ENCODE measurements around the gene YJEFN3. TPM values are rescaled to one million over a fixed set of nuclear protein-coding genes. Genes with fewer than 3 reads are reported as not detected.

YJEFN3 gene
- total RNA-seq, 1 experiment from 2014 or later, result 11.1 TPM

GRCh38 chr19:19506592-19506991 lies 22.1 kb upstream of the YJEFN3 start:
- peaks cover 5% of the 10 kb centered on the region for H3K4me1 Mint-ChIP-seq
- ATAC-seq (no peak), DNase-seq (ENCODE audit: low spot score) (no peak)
- CTCF ChIA-PET, result interaction anchor here (0.7 kb wide), 1 partner anchor 17 kb away, joined by 4 read pairs; no protein-coding TSS in a partner anchor
- POLR2A ChIA-PET, result no interaction called here
- H3K36me3 Mint-ChIP-seq, result peaks cover 45% of the 10 kb centered on the region
- H3K27ac Mint-ChIP-seq, result no peak overlapping the region; the same call in 1 of the 2 replicates
- H3K4me3 Mint-ChIP-seq, result no peak overlapping the region
- H3K9me3 Mint-ChIP-seq, result no peaks in the 10 kb centered on the region
- H3K27me3 Mint-ChIP-seq (ENCODE audit: low read depth), result no peaks in the 10 kb centered on the region
- TF ChIP-seq GRHL2 (CRISPR knock-in tag; IDR thresholded peaks at IDR 0.05; ENCODE audit: insufficient replicate concordance, severe bottlenecking), result no peak
- no peak for TF ChIP-seq NFE2L1 (CRISPR knock-in tag; IDR thresholded peaks at IDR 0.05)
- TF ChIP-seq SMAD4 (CRISPR knock-in tag; IDR thresholded peaks at IDR 0.05), result no peak
- no peak for TF ChIP-seq SMAD3 (CRISPR knock-in tag; IDR thresholded peaks at IDR 0.05; ENCODE audit: borderline replicate concordance)
- TF ChIP-seq NR3C1 (CRISPR knock-in tag; conservative IDR thresholded peaks at IDR 0.05; ENCODE audit: low read depth), result no peak
- no peak for TF ChIP-seq ZNF671 (CRISPR knock-in tag; IDR thresholded peaks at IDR 0.05)
- TF ChIP-seq ZMAT4 (CRISPR knock-in tag; IDR thresholded peaks at IDR 0.05), result no peak
- no peak for TF ChIP-seq AR (CRISPR knock-in tag; IDR thresholded peaks at IDR 0.05)
- no peak for TF ChIP-seq GABPB1 (CRISPR knock-in tag; IDR thresholded peaks at IDR 0.05)
- no peak for TF ChIP-seq ZNF396 (CRISPR knock-in tag; IDR thresholded peaks at IDR 0.05; ENCODE audit: borderline replicate concordance)
- no peak for TF ChIP-seq ZNF317 (CRISPR knock-in tag; IDR thresholded peaks at IDR 0.05; ENCODE audit: borderline replicate concordance, low read depth)
- no peak for TF ChIP-seq GTF2I (CRISPR knock-in tag; conservative IDR thresholded peaks at IDR 0.05)
- TF ChIP-seq MYBL2 (CRISPR knock-in tag; IDR thresholded peaks at IDR 0.05), result no peak

GRCh38 chr19:19507354-19507753 lies 21.4 kb upstream of the YJEFN3 start:
- no peak for TF ChIP-seq STAT6 (CRISPR knock-in tag; conservative IDR thresholded peaks at IDR 0.05; ENCODE audit: low read depth)
- TF ChIP-seq NFE2L1 (CRISPR knock-in tag; IDR thresholded peaks at IDR 0.05), result no peak
- TF ChIP-seq MYBL2 (CRISPR knock-in tag; IDR thresholded peaks at IDR 0.05), result no peak
- TF ChIP-seq FOXK1 (CRISPR knock-in tag; IDR thresholded peaks at IDR 0.05), result no peak
- TF ChIP-seq FOXJ3 (CRISPR knock-in tag; IDR thresholded peaks at IDR 0.05; ENCODE audit: borderline replicate concordance), result no peak
- TF ChIP-seq IRF1 (CRISPR knock-in tag; IDR thresholded peaks at IDR 0.05), result no peak
- CTCF ChIA-PET, result interaction anchor here (0.5 to 1.8 kb wide), 2 partner anchors 17 to 753 kb away, joined by 5 to 6 read pairs; no protein-coding TSS in a partner anchor
- DNase-seq (ENCODE audit: low spot score) (no peak), ATAC-seq (no peak)
- Mint-ChIP-seq H3K4me3 (no peak overlapping the region), H3K27me3 (ENCODE audit: low read depth) (no peaks in the 10 kb centered on the region), H3K4me1 (peaks cover 8% of the 10 kb centered on the region), H3K36me3 (peaks cover 37% of the 10 kb centered on the region), H3K27ac (peak overlapping the region; percentile 40; the same call in 1 of the 2 replicates), H3K9me3 (no peaks in the 10 kb centered on the region)
- POLR2A ChIA-PET, result no interaction called here
